ENCODE results near the gene DAAM1. TPM values are rescaled to one million over a fixed set of nuclear protein-coding genes. Genes with fewer than 3 reads are reported as not detected.

The DAAM1 gene
- total RNA-seq, 1 experiment from 2014 or later = 35.3 TPM

- Histone ChIP-seq H3K4me1 (peaks cover 44% of the 10 kb centered on the region), H3K4me3 (ENCODE audit: low read depth, low read length) (no peak overlapping the region), H3K36me3 (ENCODE audit: control insufficient read depth, insufficient read depth, low read length) (no peaks in the 10 kb centered on the region), H3K27me3 (replicated peaks; ENCODE audit: control insufficient read depth, insufficient read depth, low read length) (no peaks in the 10 kb centered on the region), H3K9me3 (no peaks in the 10 kb centered on the region)
- intact Hi-C loops (cut with micrococcal nuclease; ENCODE audit: unreplicated experiment) = no loop called here
- no peaks in the 10 kb centered on the region for H3K27me3 Mint-ChIP-seq (ENCODE audit: insufficient read depth, unreplicated experiment)
- peaks cover 32% of the 10 kb centered on the region for H3K4me1 Mint-ChIP-seq (ENCODE audit: low read depth, unreplicated experiment)
- DNase-seq = peak in 1 of 2 experiments; percentile 9
- TF ChIP-seq CTCF (IDR thresholded peaks at IDR 0.05; ENCODE audit: insufficient read depth in 1 of 2, low read depth in 1 of 2, low read length in 1 of 2, severe bottlenecking in 1 of 2, unreplicated experiment in 1 of 2) = no peak
- peak overlapping the region; percentile 91 for H3K27ac Mint-ChIP-seq (ENCODE audit: unreplicated experiment)
- H3K36me3 Mint-ChIP-seq (ENCODE audit: insufficient read depth, unreplicated experiment) = peaks cover 6% of the 10 kb centered on the region
- no TSS peak for BruUV-seq (replicated peaks)
- POLR2A ChIA-PET = interaction anchor here (0.6 to 1.1 kb wide), 2 partner anchors 144 to 659 kb away, joined by 3 read pairs; no protein-coding TSS in a partner anchor
- CTCF ChIA-PET = no interaction called here
- peak overlapping the region; percentile 58 for H3K4me3 Mint-ChIP-seq (ENCODE audit: unreplicated experiment)
- H3K9me3 Mint-ChIP-seq (ENCODE audit: unreplicated experiment) = no peaks in the 10 kb centered on the region
These were observed 117.5 kb downstream of the DAAM1 start for GRCh38 chr14:59305836-59306555.

- Histone ChIP-seq H3K36me3 (ENCODE audit: control insufficient read depth, insufficient read depth, low read length) (no peaks in the 10 kb centered on the region), H3K27me3 (replicated peaks; ENCODE audit: control insufficient read depth, insufficient read depth, low read length) (no peaks in the 10 kb centered on the region), H3K4me3 (ENCODE audit: low read depth, low read length) (no peak overlapping the region), H3K4me1 (peaks cover 44% of the 10 kb centered on the region), H3K9me3 (no peaks in the 10 kb centered on the region)
- CTCF ChIA-PET = interaction anchor here (0.6 kb wide), 1 partner anchor 135 kb away, joined by 3 read pairs; no protein-coding TSS in a partner anchor
- POLR2A ChIA-PET = no interaction called here
- TF ChIP-seq CTCF (IDR thresholded peaks at IDR 0.05; ENCODE audit: insufficient read depth in 1 of 2, low read depth in 1 of 2, low read length in 1 of 2, severe bottlenecking in 1 of 2, unreplicated experiment in 1 of 2) = no peak
- H3K9me3 Mint-ChIP-seq (ENCODE audit: unreplicated experiment) = no peaks in the 10 kb centered on the region
- H3K27me3 Mint-ChIP-seq (ENCODE audit: insufficient read depth, unreplicated experiment) = no peaks in the 10 kb centered on the region
- H3K36me3 Mint-ChIP-seq (ENCODE audit: insufficient read depth, unreplicated experiment) = peaks cover 6% of the 10 kb centered on the region
- H3K27ac Mint-ChIP-seq (ENCODE audit: unreplicated experiment) = peak overlapping the region; percentile 91
- intact Hi-C loops (cut with micrococcal nuclease; ENCODE audit: unreplicated experiment) = no loop called here
- H3K4me1 Mint-ChIP-seq (ENCODE audit: low read depth, unreplicated experiment) = peaks cover 32% of the 10 kb centered on the region
- BruUV-seq (replicated peaks) = no TSS peak
- DNase-seq = no peak
- no peak overlapping the region for H3K4me3 Mint-ChIP-seq (ENCODE audit: unreplicated experiment)
These were observed 118.3 kb downstream of the DAAM1 start for GRCh38 chr14:59306775-59307174.

DNA sequence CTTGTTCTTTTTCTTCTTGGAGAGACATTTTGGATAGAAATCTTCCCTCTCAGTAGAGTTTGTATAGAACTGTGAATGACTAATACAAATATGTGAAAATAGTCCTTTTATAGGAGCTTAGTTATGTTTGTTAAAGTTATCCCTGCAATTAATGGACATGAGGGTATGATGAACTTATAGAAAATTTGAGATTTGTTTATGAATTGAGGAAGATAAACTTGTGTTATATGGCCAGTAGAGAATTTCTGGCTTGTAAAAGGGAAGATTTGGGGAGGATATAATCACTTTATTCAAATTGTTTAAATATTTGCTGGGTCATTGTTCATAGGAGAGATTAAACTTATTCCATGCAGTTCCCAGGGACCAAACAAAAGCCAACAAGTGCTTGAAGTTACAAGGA is 119.6 kb downstream of the DAAM1 start:
- no peak for TF ChIP-seq CTCF (IDR thresholded peaks at IDR 0.05; ENCODE audit: insufficient read depth in 1 of 2, low read depth in 1 of 2, low read length in 1 of 2, severe bottlenecking in 1 of 2, unreplicated experiment in 1 of 2)
- no peaks in the 10 kb centered on the region for H3K9me3 Mint-ChIP-seq (ENCODE audit: unreplicated experiment)
- no peaks in the 10 kb centered on the region for H3K27me3 Mint-ChIP-seq (ENCODE audit: insufficient read depth, unreplicated experiment)
- DNase-seq = no peak
- no peaks in the 10 kb centered on the region for H3K9me3 ChIP-seq
- intact Hi-C loops (cut with micrococcal nuclease; ENCODE audit: unreplicated experiment) = no loop called here
- no peak overlapping the region for H3K4me3 Mint-ChIP-seq (ENCODE audit: unreplicated experiment)
- no peaks in the 10 kb centered on the region for H3K27me3 ChIP-seq (replicated peaks; ENCODE audit: control insufficient read depth, insufficient read depth, low read length)
- no peak overlapping the region for H3K27ac Mint-ChIP-seq (ENCODE audit: unreplicated experiment)
- ChIA-PET CTCF (no interaction called here), POLR2A (no interaction called here)
- peaks cover 6% of the 10 kb centered on the region for H3K36me3 Mint-ChIP-seq (ENCODE audit: insufficient read depth, unreplicated experiment)
- BruUV-seq (replicated peaks) = no TSS peak
- H3K4me3 ChIP-seq (ENCODE audit: low read depth, low read length) = no peak overlapping the region
- H3K4me1 Mint-ChIP-seq (ENCODE audit: low read depth, unreplicated experiment) = peaks cover 34% of the 10 kb centered on the region
- H3K4me1 ChIP-seq = peaks cover 42% of the 10 kb centered on the region
- H3K36me3 ChIP-seq (ENCODE audit: control insufficient read depth, insufficient read depth, low read length) = no peaks in the 10 kb centered on the region
